LNCAP (cell line): ENCODE measurements around the gene ZNF655.

Source experiments
- CTCF ChIP-seq: fragments of 450-650 bp; IDR thresholded peaks from 2 replicates; pipeline ENCODE4 v1.5.1; 2017; ENCODE audit warnings: mild to moderate bottlenecking

ZNF655 gene

GRCh38 chr7:99606531-99606930 is 48.1 kb downstream of the ZNF655 start:
- no peak for TF ChIP-seq CTCF

DNA sequence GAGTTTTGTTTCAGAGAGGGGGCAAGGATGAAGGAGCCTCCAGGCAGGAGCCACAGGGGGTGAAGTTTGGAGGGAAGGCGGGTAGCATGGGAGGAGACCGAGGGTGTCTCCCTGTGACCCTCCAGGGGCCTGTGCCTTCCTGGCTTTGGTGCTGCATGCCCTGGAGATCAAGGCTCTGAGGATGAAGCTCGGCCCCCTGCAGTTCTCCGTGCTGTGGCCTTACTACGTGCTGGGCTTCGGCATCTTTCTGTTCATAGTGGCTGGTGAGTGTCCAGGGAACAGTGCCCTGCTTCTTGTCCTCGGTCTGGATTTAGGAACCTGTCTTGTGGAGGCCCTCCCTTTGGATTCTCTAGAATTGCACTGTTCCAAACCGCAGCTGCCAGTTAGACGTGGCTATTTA is 49.1 kb downstream of the ZNF655 start:
- no peak for TF ChIP-seq CTCF

GRCh38 chr7:99614495-99614894 is 56.1 kb downstream of the ZNF655 start:
- TF ChIP-seq CTCF, result no peak

DNA sequence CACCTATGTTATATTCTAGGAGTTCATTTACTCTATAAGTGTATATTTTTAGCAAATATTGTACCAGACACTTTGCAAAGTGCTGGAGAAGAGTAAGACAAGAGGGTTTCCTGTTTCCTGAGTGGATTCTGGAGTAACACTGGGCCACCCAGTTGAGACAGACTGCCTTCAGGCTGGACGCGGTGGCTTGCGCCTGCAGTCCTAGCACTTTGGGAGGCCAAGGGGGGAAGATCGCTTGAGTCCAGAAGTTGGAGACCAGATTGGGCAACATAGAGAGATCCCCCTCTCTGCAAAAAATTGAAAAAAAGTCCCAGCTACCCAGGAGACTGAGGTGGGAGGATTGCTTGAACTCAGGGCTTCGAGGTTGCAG is 57.5 kb downstream of the ZNF655 start:
- TF ChIP-seq CTCF, result no peak

GRCh38 chr7:99616359-99617191 is 58.1 kb downstream of the ZNF655 start, which contains the start of gene ZSCAN25:
TSS of gene ZSCAN25 (plus strand) at chr7:99616946. CDS start at chr7:99619607, 2,661 bp downstream.
- peak; percentile 48 for TF ChIP-seq CTCF

DNA sequence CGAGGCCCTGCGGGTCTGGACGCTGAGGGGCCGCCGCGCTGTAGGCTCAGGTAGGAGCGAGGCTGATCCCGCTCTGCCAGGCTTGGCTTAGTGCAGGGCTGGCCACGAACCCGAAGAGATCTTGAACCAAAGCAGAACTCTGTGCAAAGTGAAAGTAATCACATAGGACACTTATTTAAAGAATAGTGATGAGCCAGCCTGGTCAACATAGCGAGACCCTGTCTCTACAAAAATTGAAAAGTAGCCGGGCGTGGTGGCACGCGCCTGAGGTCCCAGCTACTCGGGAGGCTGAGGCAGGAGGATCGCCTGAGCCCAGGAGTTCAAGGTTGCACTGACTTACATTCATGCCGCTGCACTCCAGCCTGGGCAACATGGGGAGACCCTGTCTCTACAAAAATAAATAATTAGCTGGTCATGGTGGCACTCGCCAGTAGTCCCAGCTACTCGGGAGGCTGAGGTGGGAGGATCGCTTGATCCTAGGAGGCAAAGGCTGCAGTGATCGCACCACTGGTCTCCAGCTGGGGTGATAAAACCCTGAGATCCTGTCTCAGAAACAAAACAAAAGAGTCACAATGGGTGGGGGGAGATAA is 58.8 kb downstream of the ZNF655 start:
- no peak for TF ChIP-seq CTCF

DNA sequence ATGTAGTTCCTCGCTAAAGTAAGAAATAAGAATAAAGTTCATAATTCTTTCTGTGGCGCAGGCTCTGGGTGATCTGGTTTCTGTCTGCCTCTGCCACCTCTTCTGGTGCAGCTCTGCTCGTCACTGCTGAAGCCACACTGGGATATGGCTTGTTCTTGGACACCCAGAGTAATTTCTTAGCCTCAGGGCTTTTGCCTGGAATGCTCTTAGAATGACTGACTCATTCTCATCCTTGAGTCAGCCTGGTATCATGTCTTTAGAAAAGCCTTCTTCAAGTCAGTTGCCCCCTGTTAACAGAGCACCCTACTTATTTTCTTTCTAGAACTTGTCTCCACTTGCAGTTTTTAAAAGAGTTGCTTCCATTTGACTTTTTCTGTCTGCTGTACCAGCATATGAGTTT is 60.3 kb downstream of the ZNF655 start:
- no peak for TF ChIP-seq CTCF
